DND-41 (cell line): ENCODE measurements around the gene BORCS6.

ENCODE experiments used
- CTCF ChIP-seq: IDR thresholded peaks from 2 replicates; pipeline ENCODE4 v1.5.1; 2012; ENCODE audit warnings: borderline replicate concordance, low read length, moderate library complexity, mild to moderate bottlenecking; ENCODE audit not compliant: poor library complexity, severe bottlenecking; ENCODE audit errors: extremely low read depth
- EZH2 ChIP-seq: IDR thresholded peaks from 3 replicates; pipeline ENCODE4 v1.6.1; 2012; ENCODE audit warnings: borderline replicate concordance, low read depth, mild to moderate bottlenecking, moderate library complexity, low read length, inconsistent platforms; ENCODE audit not compliant: severe bottlenecking

- no peak for TF ChIP-seq CTCF
- no peak for TF ChIP-seq EZH2
These were observed 36.0 kb upstream of the BORCS6 start for GRCh38 chr17:8225813-8226535.
